Calu3 (cell line): ENCODE data around the gene PREP. TPM values are rescaled to one million over a fixed set of nuclear protein-coding genes. Genes with fewer than 3 reads are reported as not detected.
"Not testable (repeated sequence)": the region's sequence is repeated elsewhere in the genome, so short reads cannot be mapped to it uniquely, and the experiment has no call there.

Experiments
- BruUV-seq: library from RNA; stranded (reverse); fragments of 400-500 nt; replicated peaks from 2 replicates; lab custom pipeline; 2021; lab: Mats Ljungman, UMichigan
- CTCF ChIA-PET: fragments of 300-600 bp; sonication (Branson Sonifier 250); formaldehyde crosslinking; loops from one replicate; lab custom pipeline; 2022; ENCODE audit warnings: antibody characterized with exemption; lab: Charles Lee
- DNase-seq: peaks from one replicate; pipeline ENCODE4 v3.0.0; 2022
- H3K27ac Mint-ChIP-seq: one replicate; pipeline ENCODE4 v1.8.0; 2022; ENCODE audit warnings: mixed read lengths; ENCODE audit not compliant: unreplicated experiment
- H3K27me3 Mint-ChIP-seq: one replicate; pipeline ENCODE4 v1.8.0; 2022; ENCODE audit warnings: mixed read lengths; ENCODE audit not compliant: unreplicated experiment
- H3K36me3 Mint-ChIP-seq: one replicate; pipeline ENCODE4 v1.8.0; 2022; ENCODE audit warnings: mild to moderate bottlenecking, moderate library complexity, mixed read lengths; ENCODE audit not compliant: insufficient read depth, unreplicated experiment
- H3K4me1 Mint-ChIP-seq: one replicate; pipeline ENCODE4 v1.8.0; 2022; ENCODE audit warnings: mild to moderate bottlenecking, low read depth, mixed read lengths; ENCODE audit not compliant: unreplicated experiment
- H3K4me3 Mint-ChIP-seq: one replicate; pipeline ENCODE4 v1.8.0; 2022; ENCODE audit warnings: mild to moderate bottlenecking, low read depth, moderate library complexity, mixed read lengths; ENCODE audit not compliant: unreplicated experiment
- H3K9me3 Mint-ChIP-seq: one replicate; pipeline ENCODE4 v1.8.0; 2022; ENCODE audit warnings: low read depth, mixed read lengths; ENCODE audit not compliant: unreplicated experiment
- CTCF ChIP-seq: fragments of 200-600 bp; IDR thresholded peaks from one replicate; pipeline ENCODE4 v1.8.0; 2022; ENCODE audit warnings: antibody characterized with exemption; ENCODE audit not compliant: unreplicated experiment
- intact Hi-C: fragments of 100-400 bp; cut with micrococcal nuclease; formaldehyde crosslinking; loops from one replicate; pipeline ENCODE4 v1.10.0; 2022; ENCODE audit not compliant: unreplicated experiment
- total RNA-seq: library from RNA; stranded (reverse); gene quantifications from 2 replicates; pipeline ENCODE4 v1.2.3, GENCODE V29; 2022

Gene PREP
- total RNA-seq, 1 experiment from 2014 or later = 70.4 TPM

GRCh38 chr6:105428342-105428957 lies 25.6 kb upstream of the PREP start:
- intact Hi-C loops = no loop called here
- Mint-ChIP-seq H3K4me3 (peak overlapping the region; percentile 47), H3K4me1 (peaks cover 44% of the 10 kb centered on the region), H3K36me3 (peaks cover 6% of the 10 kb centered on the region), H3K27me3 (no peaks in the 10 kb centered on the region), H3K27ac (peak overlapping the region; percentile 33), H3K9me3 (peaks cover 5% of the 10 kb centered on the region)
- peak; percentile 44 for DNase-seq
- no peak for TF ChIP-seq CTCF
- no TSS peak for BruUV-seq
- CTCF ChIA-PET = no interaction called here

GRCh38 chr6:105424175-105424783 lies 21.4 kb upstream of the PREP start:
- intact Hi-C loops = loop anchor here (1.0 to 5.0 kb wide), 2 partner anchors 107 to 337 kb away; no protein-coding TSS in a partner anchor
- H3K4me3 Mint-ChIP-seq = no peak overlapping the region
- CTCF ChIA-PET = interaction anchor here (1.2 kb wide), 1 partner anchor 337 kb away, joined by 3 read pairs; no protein-coding TSS in a partner anchor

GRCh38 chr6:105416971-105417370 lies 14.1 kb upstream of the PREP start:
- H3K9me3 Mint-ChIP-seq = peaks cover 20% of the 10 kb centered on the region
- CTCF ChIA-PET, H3K36me3 Mint-ChIP-seq, BruUV-seq, DNase-seq, H3K27me3 Mint-ChIP-seq, H3K4me3 Mint-ChIP-seq, H3K4me1 Mint-ChIP-seq, intact Hi-C loops, H3K27ac Mint-ChIP-seq: not testable (repeated sequence)

More at GRCh38 chr6:105424175-105424783, 21.4 kb upstream of the PREP start:
- Mint-ChIP-seq H3K27ac (no peak overlapping the region), H3K4me1 (peaks cover 28% of the 10 kb centered on the region), H3K9me3 (peaks cover 5% of the 10 kb centered on the region), H3K27me3 (no peaks in the 10 kb centered on the region), H3K36me3 (no peaks in the 10 kb centered on the region)
- peak; percentile 64 for TF ChIP-seq CTCF
- no TSS peak for BruUV-seq
- DNase-seq = peak; percentile 58

DNA sequence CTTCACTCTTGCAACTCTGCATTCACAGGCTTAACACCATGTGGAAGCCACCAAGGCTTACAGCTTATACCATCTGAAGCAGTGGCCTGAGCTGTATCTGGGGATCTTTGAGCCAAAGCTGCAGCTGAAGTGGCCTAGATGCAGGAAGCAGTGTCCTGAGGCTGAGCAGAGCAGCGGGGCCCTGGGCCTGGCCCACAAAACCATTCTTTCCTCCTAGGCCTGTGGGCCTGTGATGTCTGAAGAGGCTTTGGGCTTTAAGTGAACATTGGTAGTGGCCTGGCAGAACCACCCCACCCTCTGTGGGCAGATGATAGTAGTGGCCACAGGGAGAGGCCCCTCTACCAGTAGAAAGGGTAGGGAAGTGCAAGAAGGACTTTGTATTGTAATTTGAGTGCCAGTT lies 6.9 kb upstream of the PREP start:
- H3K27ac Mint-ChIP-seq = no peak overlapping the region
- H3K9me3 Mint-ChIP-seq = peaks cover 15% of the 10 kb centered on the region
- no peaks in the 10 kb centered on the region for H3K36me3 Mint-ChIP-seq
- BruUV-seq = no TSS peak
- H3K27me3 Mint-ChIP-seq = no peaks in the 10 kb centered on the region
- no peak for DNase-seq
- no peak overlapping the region for H3K4me3 Mint-ChIP-seq
- intact Hi-C loops = no loop called here
- CTCF ChIA-PET = no interaction called here
- no peaks in the 10 kb centered on the region for H3K4me1 Mint-ChIP-seq
- no peak for TF ChIP-seq CTCF
